Ovary (tissue), 3 donors: Measurements from ENCODE around the gene FRMD4A.

Source experiments
- POLR2A ChIP-seq: fragments of 450-650 bp; IDR thresholded peaks from one replicate; pipeline ENCODE4 v1.6.1; 2017; ENCODE audit warnings: antibody characterized with exemption, mild to moderate bottlenecking, moderate library complexity
- TF ChIP-seq, protein P1 (sequence below), 3 donors: fragments of 450-650 bp in 2 of 3; fragments of 200-600 bp in 1 of 3; IDR thresholded peaks; one replicate each; pipeline versions ENCODE4 v1.5.1 to v1.8.0; 2016 to 2022; ENCODE audit warnings: antibody characterized with exemption in 3 of 3, mild to moderate bottlenecking in 1 of 3
- donor health status: DM: no; HTN: no; CAD: no.

DNA sequence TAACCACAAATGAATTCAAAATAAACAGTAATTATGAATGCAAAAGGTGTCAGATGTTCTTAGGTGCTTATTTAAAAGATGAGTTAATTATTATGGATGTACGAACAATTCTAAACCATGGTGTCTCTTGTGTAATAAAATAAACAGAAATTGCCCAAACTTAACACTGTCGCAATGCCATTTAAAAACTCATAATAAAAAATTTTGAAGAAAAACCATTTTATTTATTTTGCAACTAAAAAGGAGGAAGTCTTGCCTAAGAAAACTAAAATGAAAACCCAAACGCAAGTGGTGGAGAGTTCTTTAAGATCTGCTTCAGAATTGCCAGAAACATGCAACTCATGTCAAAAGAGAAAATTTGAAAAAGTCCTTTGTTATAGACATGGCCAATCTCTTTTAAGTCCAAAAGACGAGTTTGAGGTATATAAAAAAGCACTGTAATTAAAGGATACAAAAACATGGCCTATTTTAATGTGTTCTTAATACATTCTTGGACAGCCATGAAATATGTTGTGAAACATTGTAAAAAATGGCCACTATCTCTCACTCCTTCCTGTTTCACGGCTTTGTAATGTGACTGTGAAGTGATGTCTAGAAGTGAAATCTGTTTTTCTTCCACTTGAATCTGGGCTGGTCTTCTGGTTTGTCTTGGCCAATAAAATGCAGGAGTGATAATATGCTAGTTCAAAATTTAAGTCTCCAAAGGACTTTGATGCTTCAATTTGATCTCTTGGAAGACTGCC lies 421.0 kb downstream of the FRMD4A start:
- TF ChIP-seq, protein P1, sequence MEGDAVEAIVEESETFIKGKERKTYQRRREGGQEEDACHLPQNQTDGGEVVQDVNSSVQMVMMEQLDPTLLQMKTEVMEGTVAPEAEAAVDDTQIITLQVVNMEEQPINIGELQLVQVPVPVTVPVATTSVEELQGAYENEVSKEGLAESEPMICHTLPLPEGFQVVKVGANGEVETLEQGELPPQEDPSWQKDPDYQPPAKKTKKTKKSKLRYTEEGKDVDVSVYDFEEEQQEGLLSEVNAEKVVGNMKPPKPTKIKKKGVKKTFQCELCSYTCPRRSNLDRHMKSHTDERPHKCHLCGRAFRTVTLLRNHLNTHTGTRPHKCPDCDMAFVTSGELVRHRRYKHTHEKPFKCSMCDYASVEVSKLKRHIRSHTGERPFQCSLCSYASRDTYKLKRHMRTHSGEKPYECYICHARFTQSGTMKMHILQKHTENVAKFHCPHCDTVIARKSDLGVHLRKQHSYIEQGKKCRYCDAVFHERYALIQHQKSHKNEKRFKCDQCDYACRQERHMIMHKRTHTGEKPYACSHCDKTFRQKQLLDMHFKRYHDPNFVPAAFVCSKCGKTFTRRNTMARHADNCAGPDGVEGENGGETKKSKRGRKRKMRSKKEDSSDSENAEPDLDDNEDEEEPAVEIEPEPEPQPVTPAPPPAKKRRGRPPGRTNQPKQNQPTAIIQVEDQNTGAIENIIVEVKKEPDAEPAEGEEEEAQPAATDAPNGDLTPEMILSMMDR (IDR thresholded peaks at IDR 0.05), result no peak
- no peak for TF ChIP-seq POLR2A
